Measurements from ENCODE around the gene RPLP2. TPM values are rescaled to one million over a fixed set of nuclear protein-coding genes. Genes with fewer than 3 reads are reported as not detected.

Gene RPLP2
- 418 and 629 TPM in 2 replicates for total RNA-seq (ENCODE audit: low replicate concordance)

- H3K27ac Mint-ChIP-seq: peak within 1 kb of the TSS; percentile 95
- H4K20me1 ChIP-seq (ENCODE audit: low read depth): peaks cover 24% of the 10 kb centered on the region
- H3K9me3 Mint-ChIP-seq: no peaks in the 10 kb centered on the region
Observed at GRCh38 chr11:809287-810039, at the start of gene RPLP2. TSS of gene RPLP2 (plus strand) at chr11:809967. CDS start at chr11:810235, 268 bp downstream.

GRCh38 chr11:760236-760635 lies 49.5 kb upstream of the RPLP2 start:
- Histone ChIP-seq H3K27me3 (no peaks in the 10 kb centered on the region), H3K4me3 (no peak overlapping the region), H3K4me2 (no peak overlapping the region), H4K20me1 (ENCODE audit: low read depth) (peaks cover 30% of the 10 kb centered on the region), H2AFZ (replicated peaks) (no peak overlapping the region), H3K79me2 (ENCODE audit: low read depth) (no peaks in the 10 kb centered on the region), H3K9me3 (ENCODE audit: low read depth) (no peaks in the 10 kb centered on the region), H3K9ac (no peak overlapping the region), H3K36me3 (no peaks in the 10 kb centered on the region), H3K4me1 (no peaks in the 10 kb centered on the region), H3K27ac (no peak overlapping the region), H3F3A (ENCODE audit: low read depth) (peaks cover 31% of the 10 kb centered on the region)
- no peak for TF ChIP-seq CTCF (IDR thresholded peaks at IDR 0.05)
- TF ChIP-seq EZH2 (IDR thresholded peaks at IDR 0.05): no peak
- TF ChIP-seq EZH2phosphoT487 (IDR thresholded peaks at IDR 0.05): no peak
- H3K36me3 Mint-ChIP-seq: peaks cover 12% of the 10 kb centered on the region
- no peak overlapping the region for H3K27ac Mint-ChIP-seq
- H3K9me3 Mint-ChIP-seq: no peaks in the 10 kb centered on the region
- H3K4me1 Mint-ChIP-seq: no peaks in the 10 kb centered on the region
- H3K4me3 Mint-ChIP-seq: no peak overlapping the region
- no peak for DNase-seq (ENCODE audit: low spot score)
- peaks cover 12% of the 10 kb centered on the region for H3K27me3 Mint-ChIP-seq (ENCODE audit: insufficient read depth, low read depth)

More at GRCh38 chr11:809287-810039, at the start of gene RPLP2:
- peaks cover 11% of the 10 kb centered on the region for H3K36me3 Mint-ChIP-seq
- TF ChIP-seq EZH2phosphoT487 (IDR thresholded peaks at IDR 0.05) (no peak), EZH2 (IDR thresholded peaks at IDR 0.05) (no peak), CTCF (IDR thresholded peaks at IDR 0.05) (no peak)
- peaks cover 62% of the 10 kb centered on the region for H3F3A ChIP-seq (ENCODE audit: low read depth)
- peaks cover 47% of the 10 kb centered on the region for H3K79me2 ChIP-seq (ENCODE audit: low read depth)
- peak within 1 kb of the TSS; percentile 97 for H2AFZ ChIP-seq (replicated peaks)
- no peaks in the 10 kb centered on the region for H3K9me3 ChIP-seq (ENCODE audit: low read depth)
- peak within 1 kb of the TSS; percentile 91 for H3K9ac ChIP-seq
- peaks cover 3% of the 10 kb centered on the region for H3K27me3 Mint-ChIP-seq (ENCODE audit: insufficient read depth, low read depth)
- H3K27me3 ChIP-seq: no peaks in the 10 kb centered on the region
- peaks cover 27% of the 10 kb centered on the region for H3K4me1 Mint-ChIP-seq
- H3K4me1 ChIP-seq: peaks cover 15% of the 10 kb centered on the region
- peak within 1 kb of the TSS; percentile 90 for H3K4me2 ChIP-seq
- H3K27ac ChIP-seq: peak within 1 kb of the TSS; percentile 85
- peaks cover 3% of the 10 kb centered on the region for H3K36me3 ChIP-seq
- peak; percentile 99 for DNase-seq (ENCODE audit: low spot score)
- H3K4me3 ChIP-seq: peak within 1 kb of the TSS; percentile 86
- peak within 1 kb of the TSS; percentile 94 for H3K4me3 Mint-ChIP-seq

DNA sequence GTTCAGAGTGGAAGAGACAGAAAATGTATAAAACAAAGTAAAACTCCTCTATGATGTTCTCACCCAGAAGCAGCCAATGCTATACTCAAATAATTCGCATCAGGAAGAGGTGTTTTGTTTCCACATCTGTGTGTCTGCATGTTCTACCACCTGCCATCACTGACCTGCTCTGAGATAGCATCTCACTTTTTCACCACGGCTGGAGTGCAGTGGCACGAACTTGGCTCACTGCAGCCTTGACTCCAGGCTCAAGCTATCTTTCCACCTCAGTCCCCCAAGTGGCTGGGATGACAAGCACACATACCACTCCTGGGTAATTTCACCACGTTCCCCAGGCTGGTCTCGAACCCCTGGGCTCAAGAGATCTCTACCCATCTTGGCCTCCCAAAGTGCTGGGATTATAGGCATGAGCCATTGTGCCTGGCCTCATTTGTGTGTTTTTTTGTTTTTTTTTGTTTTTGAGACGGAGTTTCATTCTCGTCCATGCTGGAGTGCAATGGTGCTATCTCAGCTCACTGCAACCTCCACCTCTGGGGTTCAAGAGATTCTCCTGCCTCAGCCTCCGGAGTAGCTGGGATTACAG lies 48.1 kb upstream of the RPLP2 start:
- Mint-ChIP-seq H3K9me3 (no peaks in the 10 kb centered on the region), H3K27ac (peak overlapping the region; percentile 66), H3K27me3 (ENCODE audit: insufficient read depth, low read depth) (peaks cover 14% of the 10 kb centered on the region), H3K4me3 (peak overlapping the region; percentile 27), H3K4me1 (no peaks in the 10 kb centered on the region), H3K36me3 (peaks cover 15% of the 10 kb centered on the region)
- no peak overlapping the region for H3K4me2 ChIP-seq
- no peaks in the 10 kb centered on the region for H3K79me2 ChIP-seq (ENCODE audit: low read depth)
- peaks cover 31% of the 10 kb centered on the region for H3F3A ChIP-seq (ENCODE audit: low read depth)
- no peak overlapping the region for H3K27ac ChIP-seq
- no peaks in the 10 kb centered on the region for H3K36me3 ChIP-seq
- H3K9ac ChIP-seq: no peak overlapping the region
- peaks cover 26% of the 10 kb centered on the region for H4K20me1 ChIP-seq (ENCODE audit: low read depth)
- TF ChIP-seq EZH2phosphoT487 (IDR thresholded peaks at IDR 0.05): no peak
- no peak for TF ChIP-seq CTCF (IDR thresholded peaks at IDR 0.05)
- no peak for TF ChIP-seq EZH2 (IDR thresholded peaks at IDR 0.05)
- H3K9me3 ChIP-seq (ENCODE audit: low read depth): no peaks in the 10 kb centered on the region
- H3K4me1 ChIP-seq: no peaks in the 10 kb centered on the region
- no peak overlapping the region for H2AFZ ChIP-seq (replicated peaks)
- no peak overlapping the region for H3K4me3 ChIP-seq
- no peak for DNase-seq (ENCODE audit: low spot score)
- H3K27me3 ChIP-seq: no peaks in the 10 kb centered on the region

Measured in neural progenitor cell (in vitro differentiated cells).